ENCODE measurements around the gene TSPO.

Gene TSPO

GRCh38 chr22:43211941-43212433 lies 60.6 kb downstream of the TSPO start:
- H3K4me1 ChIP-seq (ENCODE audit: control insufficient read depth, insufficient read depth, low read length) = no peaks in the 10 kb centered on the region
- H3K9ac ChIP-seq (ENCODE audit: low read length in 2 of 2) = no peak overlapping the region
- H3K36me3 ChIP-seq (ENCODE audit: control insufficient read depth in 2 of 2, insufficient read depth in 2 of 2, low read length in 2 of 2) = peaks cover 0 to 4% of the 10 kb centered on the region in 2 donors
- no peaks in the 10 kb centered on the region for H3K9me3 ChIP-seq (ENCODE audit: control insufficient read depth in 2 of 2, low read length in 2 of 2)
- no peak overlapping the region for H3K27ac ChIP-seq (ENCODE audit: low read length)
- no peaks in the 10 kb centered on the region for H3K27me3 ChIP-seq (ENCODE audit: control insufficient read depth in 1 of 2, insufficient read depth in 2 of 2, low read length in 2 of 2)
- H3K4me3 ChIP-seq (ENCODE audit: low read length in 2 of 2) = no peak overlapping the region

GRCh38 chr22:43212434-43212952 lies 61.1 kb downstream of the TSPO start:
- peaks cover 0 to 6% of the 10 kb centered on the region in 2 donors for H3K36me3 ChIP-seq (ENCODE audit: control insufficient read depth in 2 of 2, insufficient read depth in 2 of 2, low read length in 2 of 2)
- H3K27ac ChIP-seq (ENCODE audit: low read length) = no peak overlapping the region
- no peak overlapping the region for H3K4me3 ChIP-seq (ENCODE audit: low read length in 2 of 2)
- H3K4me1 ChIP-seq (ENCODE audit: control insufficient read depth, insufficient read depth, low read length) = no peaks in the 10 kb centered on the region
- H3K27me3 ChIP-seq (ENCODE audit: control insufficient read depth in 1 of 2, insufficient read depth in 2 of 2, low read length in 2 of 2) = no peaks in the 10 kb centered on the region
- H3K9ac ChIP-seq (ENCODE audit: low read length in 2 of 2) = no peak overlapping the region
- no peaks in the 10 kb centered on the region for H3K9me3 ChIP-seq (ENCODE audit: control insufficient read depth in 2 of 2, low read length in 2 of 2)

All from stomach smooth muscle (tissue), 2 donors.